SIG-M5 treated with dmso at 0.1 percent for 504 hours (cell line): ENCODE measurements around the gene CREB3L2.
"Not testable (repeated sequence)": the region's sequence is repeated elsewhere in the genome, so short reads cannot be mapped to it uniquely, and the experiment has no call there.

Experiments
- DNase-seq: peaks from one replicate; lab custom pipeline; 2025; ENCODE audit not compliant: unreplicated experiment; lab: John Stamatoyannopoulos, UW

Gene CREB3L2

GRCh38 chr7:137935884-137936508 lies 65.9 kb downstream of the CREB3L2 start:
- peak; percentile 50 for DNase-seq

GRCh38 chr7:137934941-137935883 lies 66.7 kb downstream of the CREB3L2 start:
- no peak for DNase-seq

- no peak for DNase-seq
Observed at GRCh38 chr7:137934176-137934826, 67.6 kb downstream of the CREB3L2 start.

GRCh38 chr7:137933270-137934017 lies 68.4 kb downstream of the CREB3L2 start:
- DNase-seq, result no peak

- DNase-seq, result no peak
Observed at GRCh38 chr7:137932881-137933269, 69.0 kb downstream of the CREB3L2 start.

- no peak for DNase-seq
Observed at GRCh38 chr7:137931823-137932222, 70.1 kb downstream of the CREB3L2 start.

- DNase-seq, result no peak
Observed at GRCh38 chr7:137930581-137930980, 71.3 kb downstream of the CREB3L2 start.

- DNase-seq, result no peak
Observed at GRCh38 chr7:137928626-137929025, 73.3 kb downstream of the CREB3L2 start.

- no peak for DNase-seq
Observed at GRCh38 chr7:137927386-137927785, 74.5 kb downstream of the CREB3L2 start.

GRCh38 chr7:137926206-137926605 lies 75.7 kb downstream of the CREB3L2 start:
- not testable (repeated sequence) for DNase-seq

- DNase-seq, result no peak
Observed at GRCh38 chr7:137925754-137926153, 76.1 kb downstream of the CREB3L2 start.

- DNase-seq, result no peak
Observed at GRCh38 chr7:137925091-137925490, 76.8 kb downstream of the CREB3L2 start.

GRCh38 chr7:137923380-137923779 lies 78.5 kb downstream of the CREB3L2 start:
- no peak for DNase-seq

- DNase-seq, result no peak
Observed at GRCh38 chr7:137920637-137921399, 81.1 kb downstream of the CREB3L2 start.

GRCh38 chr7:137919987-137920386 lies 81.9 kb downstream of the CREB3L2 start:
- DNase-seq, result no peak

GRCh38 chr7:137916980-137917645 lies 84.8 kb downstream of the CREB3L2 start:
- DNase-seq, result no peak

GRCh38 chr7:137916564-137916963 lies 85.3 kb downstream of the CREB3L2 start:
- no peak for DNase-seq

- no peak for DNase-seq
Observed at GRCh38 chr7:137915266-137915665, 86.6 kb downstream of the CREB3L2 start.

- no peak for DNase-seq
Observed at GRCh38 chr7:137913985-137914384, 87.9 kb downstream of the CREB3L2 start.

- no peak for DNase-seq
Observed at GRCh38 chr7:137909042-137909441, 92.8 kb downstream of the CREB3L2 start.
